H9 (cell line): ENCODE results near the gene SOX14. TPM values are rescaled to one million over a fixed set of nuclear protein-coding genes. Genes with fewer than 3 reads are reported as not detected.

Experiments
- DNase-seq: peaks from one replicate; pipeline ENCODE4 v3.0.0-alpha.2; 2017
- H2AFZ ChIP-seq: one replicate; pipeline ENCODE4 v1.6.1; 2013; ENCODE audit warnings: mild to moderate bottlenecking, low read length, control low read depth, moderate library complexity
- H2AK5ac ChIP-seq: 2 replicates; pipeline ENCODE4 v1.6.1; 2013; ENCODE audit warnings: low read length, control low read depth, mixed read lengths; ENCODE audit not compliant: insufficient read length
- H2BK120ac ChIP-seq: one replicate; pipeline ENCODE4 v1.6.1; 2013; ENCODE audit warnings: low read depth, mild to moderate bottlenecking, low read length, control low read depth, inconsistent platforms; ENCODE audit not compliant: poor library complexity, severe bottlenecking
- H2BK12ac ChIP-seq: 2 replicates; pipeline ENCODE4 v1.6.1; 2013; ENCODE audit warnings: low read length, control low read depth, mixed read lengths, low read depth; ENCODE audit not compliant: insufficient read length
- H2BK15ac ChIP-seq: 2 replicates; pipeline ENCODE4 v1.6.1; 2013; ENCODE audit warnings: low read depth, low read length, control low read depth
- H2BK20ac ChIP-seq: one replicate; pipeline ENCODE4 v1.6.1; 2013; ENCODE audit warnings: low read depth, mild to moderate bottlenecking, low read length, control low read depth, inconsistent platforms; ENCODE audit not compliant: poor library complexity, severe bottlenecking
- H2BK5ac ChIP-seq: 2 replicates; pipeline ENCODE4 v1.6.1; 2013; ENCODE audit warnings: low read length, control low read depth, mixed read lengths; ENCODE audit not compliant: insufficient read length
- H3K14ac ChIP-seq: 2 replicates; pipeline ENCODE4 v1.6.1; 2013; ENCODE audit warnings: low read length, control low read depth; ENCODE audit not compliant: insufficient read depth
- H3K18ac ChIP-seq: 2 replicates; pipeline ENCODE4 v1.6.1; 2013; ENCODE audit warnings: low read depth, mild to moderate bottlenecking, mixed read lengths, low read length, control low read depth; ENCODE audit not compliant: insufficient read length
- H3K23ac ChIP-seq: 2 replicates; pipeline ENCODE4 v1.6.1; 2013; ENCODE audit warnings: low read length, control low read depth, mixed read lengths, low read depth; ENCODE audit not compliant: insufficient read length
- H3K23me2 ChIP-seq: 2 replicates; pipeline ENCODE4 v1.6.1; 2013; ENCODE audit warnings: low read depth, mild to moderate bottlenecking, mixed read lengths, low read length, control low read depth; ENCODE audit not compliant: insufficient read length, poor library complexity, severe bottlenecking
- H3K27ac ChIP-seq: 2 replicates; pipeline ENCODE4 v1.5.1; 2013; ENCODE audit warnings: low read length, control low read depth, mixed read lengths, low read depth; ENCODE audit not compliant: insufficient read length
- H3K27me3 ChIP-seq: 2 replicates; pipeline ENCODE4 v1.6.1; 2013; ENCODE audit warnings: low read length, control low read depth, inconsistent platforms; ENCODE audit not compliant: insufficient read depth
- H3K4ac ChIP-seq: 2 replicates; pipeline ENCODE4 v1.6.1; 2013; ENCODE audit warnings: low read depth, mild to moderate bottlenecking, control low read depth, inconsistent platforms, low read length, moderate library complexity
- H3K4me1 ChIP-seq: 2 replicates; pipeline ENCODE4 v1.6.1; 2013; ENCODE audit warnings: low read length, control low read depth, inconsistent platforms; ENCODE audit not compliant: insufficient read depth
- H3K4me2 ChIP-seq: 2 replicates; pipeline ENCODE4 v1.6.1; 2013; ENCODE audit warnings: low read length, control low read depth, mixed read lengths; ENCODE audit not compliant: insufficient read length, insufficient read depth
- H3K56ac ChIP-seq: 2 replicates; pipeline ENCODE4 v1.6.1; 2013; ENCODE audit warnings: low read depth, mild to moderate bottlenecking, mixed read lengths, low read length, control low read depth; ENCODE audit not compliant: insufficient read length
- H3K79me1 ChIP-seq: 2 replicates; pipeline ENCODE4 v1.6.1; 2013; ENCODE audit warnings: low read depth, mild to moderate bottlenecking, moderate library complexity, low read length, control low read depth, inconsistent platforms; ENCODE audit not compliant: insufficient read depth, poor library complexity, severe bottlenecking
- H3K79me2 ChIP-seq: 2 replicates; pipeline ENCODE4 v1.6.1; 2013; ENCODE audit warnings: low read length, control low read depth, inconsistent platforms; ENCODE audit not compliant: insufficient read depth
- H3K9ac ChIP-seq: 2 replicates; pipeline ENCODE4 v1.6.1; 2013; ENCODE audit warnings: low read length, control low read depth, mixed read lengths; ENCODE audit not compliant: insufficient read length; ENCODE audit errors: extremely low read depth
- H3K9me3 ChIP-seq: one replicate; pipeline ENCODE4 v1.6.1; 2013; ENCODE audit warnings: low read depth, low read length, inconsistent platforms; ENCODE audit not compliant: control insufficient read depth
- H3T11ph ChIP-seq: one replicate; pipeline ENCODE4 v1.6.1; 2013; ENCODE audit warnings: mild to moderate bottlenecking, low read length, control low read depth, inconsistent platforms
- H4K20me1 ChIP-seq: one replicate; pipeline ENCODE4 v1.6.1; 2013; ENCODE audit not compliant: control insufficient read depth, insufficient read length, insufficient read depth
- H4K5ac ChIP-seq: 2 replicates; pipeline ENCODE4 v1.6.1; 2013; ENCODE audit warnings: low read depth, mild to moderate bottlenecking, mixed read lengths, low read length, control low read depth; ENCODE audit not compliant: insufficient read length
- H4K8ac ChIP-seq: replicated peaks from 2 replicates; pipeline ENCODE4 v1.6.1; 2013; ENCODE audit warnings: low read length, control low read depth, mixed read lengths, low read depth; ENCODE audit not compliant: insufficient read length
- H4K91ac ChIP-seq: 2 replicates; pipeline ENCODE4 v1.6.1; 2013; ENCODE audit warnings: low read depth, mild to moderate bottlenecking, moderate library complexity, mixed read lengths, low read length, control low read depth; ENCODE audit not compliant: insufficient read length
- H3K27ac Mint-ChIP-seq, 3 experiments: 2 replicates in 2 of 3; 3 replicates in 1 of 3; pipeline ENCODE4 v1.8.0; 2020 to 2021; ENCODE audit warnings: mixed read lengths in 3 of 3, mild to moderate bottlenecking in 1 of 3, moderate library complexity in 1 of 3
- H3K27me3 Mint-ChIP-seq: 2 replicates; pipeline ENCODE4 v1.8.0; 2021; ENCODE audit warnings: low read depth, mild to moderate bottlenecking, moderate library complexity, mixed read lengths
- H3K36me3 Mint-ChIP-seq, 3 experiments: 2 replicates in 2 of 3; 3 replicates in 1 of 3; pipeline ENCODE4 v1.8.0; 2020 to 2021; ENCODE audit warnings: low read depth in 3 of 3, mixed read lengths in 3 of 3; ENCODE audit not compliant: insufficient read depth in 1 of 3
- H3K4me1 Mint-ChIP-seq, 2 experiments: 2 replicates each; pipeline ENCODE4 v1.8.0; 2020; ENCODE audit warnings: mixed read lengths in 2 of 2
- H3K4me3 Mint-ChIP-seq, 2 experiments: 2 replicates in 1 of 2; 3 replicates in 1 of 2; pipeline ENCODE4 v1.8.0; 2020 to 2021; ENCODE audit warnings: mild to moderate bottlenecking in 2 of 2, mixed read lengths in 2 of 2, moderate library complexity in 1 of 2
- H3K9me3 Mint-ChIP-seq, 2 experiments: 2 replicates in 1 of 2; 3 replicates in 1 of 2; pipeline ENCODE4 v1.8.0; 2020; ENCODE audit warnings: mild to moderate bottlenecking in 2 of 2, mixed read lengths in 2 of 2, moderate library complexity in 1 of 2
- CTCF ChIP-seq: fragments of 200-600 bp; sonication (generic); conservative IDR thresholded peaks from 3 replicates; pipeline ENCODE4 v1.8.0; 2021; ENCODE audit warnings: antibody characterized with exemption, mild to moderate bottlenecking
- WGBS: extraction: QIAGEN DNeasy Blood & Tissue Kit; methylation state at CpG from one replicate; pipeline ENCODE4 v1.1.7; 2013; ENCODE audit warnings: missing lambda C conversion rate, low lambda C conversion rate, mixed read lengths; ENCODE audit not compliant: insufficient read length; ENCODE audit errors: extremely low coverage; 5-methylcytosine and 5-hydroxymethylcytosine counted together
- total RNA-seq: library from RNA; stranded (reverse); gene quantifications from 2 replicates; pipeline ENCODE4 v1.2.1, GENCODE V29; 2021

Gene SOX14
- total RNA-seq, 1 experiment from 2014 or later = 0.57 TPM

GRCh38 chr3:137792626-137793271, 28.6 kb downstream of the SOX14 start:
- H3K4me3 Mint-ChIP-seq = no peak overlapping the region
- H2BK12ac ChIP-seq = no peak overlapping the region
- H3K4me1 ChIP-seq = no peaks in the 10 kb centered on the region; the same call in 1 of the 2 replicates
- no peak overlapping the region for H2BK15ac ChIP-seq
- H3K23me2 ChIP-seq = no peaks in the 10 kb centered on the region
- H4K8ac ChIP-seq = no peak overlapping the region
- H2AK5ac ChIP-seq = no peak overlapping the region
- no peak overlapping the region for H3K56ac ChIP-seq
- H2AFZ ChIP-seq = no peak overlapping the region
- H2BK120ac ChIP-seq = no peak overlapping the region
- peak; percentile 85 for TF ChIP-seq CTCF
- no peak overlapping the region for H4K91ac ChIP-seq
- no peak overlapping the region for H2BK5ac ChIP-seq
- H3K27ac Mint-ChIP-seq = no peak overlapping the region
- H4K5ac ChIP-seq = no peak overlapping the region
- H3K4me2 ChIP-seq = no peak overlapping the region
- no peaks in the 10 kb centered on the region for H3K79me2 ChIP-seq
- H3K4me1 Mint-ChIP-seq = peaks cover 6 to 18% of the 10 kb centered on the region in 2 experiments
- no peaks in the 10 kb centered on the region for H3K27me3 Mint-ChIP-seq
- no peaks in the 10 kb centered on the region for H3K9me3 ChIP-seq
- H3K14ac ChIP-seq = no peak overlapping the region
- no peak overlapping the region for H3K18ac ChIP-seq
- H3K27me3 ChIP-seq = no peaks in the 10 kb centered on the region
- H3K36me3 Mint-ChIP-seq = 0 out of 7 replicates have a peak, but pooled peaks cover 0 to 3% (median 2%) of the 10 kb centered on the region in 3 experiments
- H3K4ac ChIP-seq = no peak overlapping the region
- H3K9me3 Mint-ChIP-seq = no peaks in the 10 kb centered on the region; a peak in 1 of 5 replicates
- H3K23ac ChIP-seq = no peak overlapping the region
- no peaks in the 10 kb centered on the region for H3K79me1 ChIP-seq
- no CpG with 5 or more reads among the region's 3 CpGs for WGBS
- H3K27ac ChIP-seq = no peak overlapping the region
- H3K9ac ChIP-seq = no peak overlapping the region
- no peak overlapping the region for H2BK20ac ChIP-seq
- peak; percentile 68 for DNase-seq
- no peak overlapping the region for H3T11ph ChIP-seq
- no peaks in the 10 kb centered on the region for H4K20me1 ChIP-seq
